HEK293 (cell line): Measurements from ENCODE around the gene RASSF9.

Experiments
- CTCF ChIP-seq: fragments of 450-650 bp; formaldehyde crosslinking; IDR thresholded peaks from 2 replicates; pipeline ENCODE4 v1.5.1; 2016; ENCODE audit warnings: missing biosample characterization, missing genetic modification characterization
- MZF1 ChIP-seq: fragments of 450-650 bp; formaldehyde crosslinking; IDR thresholded peaks from 2 replicates; pipeline ENCODE4 v1.5.1; 2017; ENCODE audit warnings: missing biosample characterization, missing genetic modification characterization, borderline replicate concordance
- PRDM10 ChIP-seq: fragments of 450-650 bp; formaldehyde crosslinking; IDR thresholded peaks from 2 replicates; pipeline ENCODE4 v1.5.1; 2016; ENCODE audit warnings: missing biosample characterization, missing genetic modification characterization
- PRDM2 ChIP-seq: fragments of 450-650 bp; formaldehyde crosslinking; IDR thresholded peaks from 2 replicates; pipeline ENCODE4 v1.5.1; 2016; ENCODE audit warnings: missing biosample characterization, missing genetic modification characterization, borderline replicate concordance
- ZNF175 ChIP-seq: fragments of 450-650 bp; formaldehyde crosslinking; IDR thresholded peaks from 2 replicates; pipeline ENCODE4 v1.5.1; 2016; ENCODE audit warnings: missing biosample characterization, missing genetic modification characterization
- ZNF202 ChIP-seq: fragments of 450-650 bp; formaldehyde crosslinking; IDR thresholded peaks from 2 replicates; pipeline ENCODE4 v1.5.1; 2016; ENCODE audit warnings: missing biosample characterization, missing genetic modification characterization, borderline replicate concordance
- ZNF362 ChIP-seq: fragments of 450-650 bp; formaldehyde crosslinking; IDR thresholded peaks from 2 replicates; pipeline ENCODE4 v1.5.1; 2016; ENCODE audit warnings: missing biosample characterization, missing genetic modification characterization
- ZNF639 ChIP-seq: fragments of 450-650 bp; formaldehyde crosslinking; IDR thresholded peaks from 2 replicates; pipeline ENCODE4 v1.5.1; 2016; ENCODE audit warnings: missing biosample characterization, missing genetic modification characterization
- ZNF785 ChIP-seq: fragments of 450-650 bp; formaldehyde crosslinking; IDR thresholded peaks from 2 replicates; pipeline ENCODE4 v1.5.1; 2016; ENCODE audit warnings: missing biosample characterization, missing genetic modification characterization
- ZSCAN23 ChIP-seq: fragments of 450-650 bp; formaldehyde crosslinking; IDR thresholded peaks from 2 replicates; pipeline ENCODE4 v1.5.1; 2016; ENCODE audit warnings: missing biosample characterization, missing genetic modification characterization

RASSF9 gene

GRCh38 chr12:85843606-85844310, 7.5 kb upstream of the RASSF9 start (continued):
- TF ChIP-seq ZNF202 (no peak), ZNF175 (no peak), PRDM2 (tag by site-specific recombination) (no peak), PRDM10 (tag by site-specific recombination) (no peak), ZNF362 (tag by site-specific recombination) (no peak), CTCF (tag by site-specific recombination) (no peak), ZSCAN23 (tag by site-specific recombination) (no peak), ZNF785 (tag by site-specific recombination) (no peak), ZNF639 (no peak), MZF1 (tag by site-specific recombination) (no peak)
